Pancreas (tissue), 10 donors: Measurements from ENCODE around the gene TXNDC11. TPM values are rescaled to one million over a fixed set of nuclear protein-coding genes. Genes with fewer than 3 reads are reported as not detected.
A peak's percentile ranks its signal among the peaks of the same experiment; 100 is the strongest.

Source experiments
- ATAC-seq, 4 donors: fragments of 200-7000 bp; cut with Tn5 transposase; one replicate each; pipeline versions ENCODE4 v1.8.0 to v1.9.1; 2020; ENCODE audit warnings: mild to moderate bottlenecking in 4 of 4, moderate library complexity in 4 of 4
- DNase-seq, 6 donors: peaks; one replicate each; pipeline ENCODE4 v3.0.0-alpha.2; 2020
- FAIRE-seq: peaks from 2 replicates; lab custom pipeline; 2012; peaks lifted over from hg19 to GRCh38; lab: Jason Lieb, UNC
- H3K27ac ChIP-seq, 4 donors: fragments of 200-600 bp; sonication (generic); 1 replicate in 3 of 4; 2 replicates in 1 of 4; pipeline versions ENCODE4 v1.5.0 to v1.8.0; 2020
- H3K27me3 ChIP-seq, 4 donors: fragments of 200-600 bp; one replicate each; pipeline ENCODE4 v1.8.0; 2021
- H3K36me3 ChIP-seq, 3 donors: fragments of 200-600 bp; sonication (generic) in 1 of 3; one replicate each; pipeline versions ENCODE4 v1.5.0 to v1.8.0; 2020 to 2021
- H3K4me1 ChIP-seq, 3 donors: fragments of 200-600 bp; one replicate each; pipeline ENCODE4 v1.8.0; 2021
- H3K4me3 ChIP-seq, 4 donors: fragments of 200-600 bp; sonication (generic) in 2 of 4; one replicate each; pipeline versions ENCODE4 v1.5.0 to v1.8.0; 2020 to 2021
- H3K9me3 ChIP-seq, 4 donors: fragments of 200-600 bp; one replicate each; pipeline ENCODE4 v1.8.0; 2021
- CTCF ChIP-seq, 4 donors: fragments of 200-600 bp; sonication (generic) in 3 of 4; IDR thresholded peaks; one replicate each; pipeline versions ENCODE4 v1.5.0 to v1.8.0; 2021; ENCODE audit warnings: antibody characterized with exemption in 4 of 4
- WGBS, 2 donors: extraction: QIAGEN DNeasy Blood & Tissue Kit; methylation state at CpG; one replicate each; pipeline ENCODE4 v1.1.7; 2013; 5-methylcytosine and 5-hydroxymethylcytosine counted together
- intact Hi-C, 3 donors: fragments of 100-400 bp; cut with DNase I; formaldehyde crosslinking; loops; one replicate each; pipeline versions ENCODE4 v1.11.1 to v1.14.2; 2022
- polyA plus RNA-seq, 2 donors: library from polyadenylated mRNA; stranded (reverse); fragments of 200-250 nt; gene quantifications; one replicate each; pipeline ENCODE4 v1.2.3, GENCODE V29; 2013
- total RNA-seq, 6 donors: library from RNA; stranded (reverse); fragmentation: NEBNext Ultra II Directional in 4 of 6; extraction: Animal tissue kit (Norgen Biotek cat#: 25700) in 4 of 6; gene quantifications; one replicate each; pipeline versions ENCODE4 v1.2.1 to v1.2.4, GENCODE V29; 2021 to 2023
- donor health status: healthy with polysubstance abuse.
- donor health status: DM: no; HTN: no; CAD: no; lungs with moderate emphysema.
- donor health status: DM: no; HTN: no; CAD: no.
- donor health status: control.
- donor health status: control.
- donor health status: Bipolar disorder and iron deficiency.
- donor health status: DM: yes; HTN: yes; CAD: no.
- donor health status: DM: no; HTN: no; CAD: no.
- donor health status: DM: no; HTN: no; CAD: no.
- donor health status: DM: yes; HTN: yes; CAD: no.

TXNDC11 gene
- total and polyA plus RNA-seq, 8 donors, result 28.1 to 80.8 (median 37.1) TPM

DNA sequence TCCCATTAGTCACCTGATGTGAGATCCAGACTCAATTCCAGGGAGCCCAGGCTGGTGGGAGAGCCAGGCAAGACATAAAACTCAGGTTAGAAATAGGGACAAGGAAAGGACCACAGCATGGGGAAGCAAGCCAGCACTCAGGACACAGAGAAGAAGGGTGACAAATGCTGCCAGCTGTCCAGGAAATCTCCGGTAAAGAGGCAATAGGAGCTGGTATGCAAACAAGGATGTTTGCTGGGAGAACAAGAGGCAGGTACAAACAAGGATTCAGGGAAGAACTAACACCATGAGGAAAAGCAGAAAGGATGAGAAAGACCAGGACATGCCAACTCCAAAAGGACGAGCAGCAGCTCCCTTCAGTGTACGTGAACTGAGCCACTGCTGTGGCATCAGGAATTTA, 10.2 kb upstream of the TXNDC11 start:
- intact Hi-C loops, result no loop called here
- H3K27ac ChIP-seq, result peak overlapping the region in 2 of 4 donors; percentile 57 to 74
- no peak overlapping the region for H3K4me3 ChIP-seq
- FAIRE-seq (no peak), ATAC-seq (peak in 1 of 4 donors; percentile 2), DNase-seq (no peak)
- WGBS, 2 donors, result 55 to 56% methylated on average over 3 of the region's 3 CpGs
- peaks cover 11 to 58% (median 27%) of the 10 kb centered on the region in 3 donors for H3K4me1 ChIP-seq
- H3K9me3 ChIP-seq, result no peaks in the 10 kb centered on the region
- TF ChIP-seq CTCF (IDR thresholded peaks at IDR 0.05), result no peak
- H3K27me3 ChIP-seq, result no peaks in the 10 kb centered on the region
- peaks cover 0 to 25% (median 8%) of the 10 kb centered on the region in 3 donors for H3K36me3 ChIP-seq

GRCh38 chr16:11750056-11750455, 7.4 kb upstream of the TXNDC11 start:
- 52 to 61% methylated on average over 7 of the region's 7 CpGs for WGBS, 2 donors

GRCh38 chr16:11748404-11749254, 6.0 kb upstream of the TXNDC11 start:
- Histone ChIP-seq H3K27me3 (no peaks in the 10 kb centered on the region), H3K36me3 (peaks cover 0 to 13% (median 0%) of the 10 kb centered on the region in 3 donors), H3K9me3 (no peaks in the 10 kb centered on the region), H3K27ac (peak overlapping the region; percentile 28 to 88 (median 68)), H3K4me3 (peak overlapping the region in 2 of 4 donors; percentile 6 to 8), H3K4me1 (peaks cover 17 to 45% (median 30%) of the 10 kb centered on the region in 3 donors)
- DNase-seq (peak in 1 of 6 donors; percentile 53), ATAC-seq (peak; percentile 70 to 84 (median 79)), FAIRE-seq (no peak)
- 39 to 44% methylated on average over 13 of the region's 13 CpGs for WGBS, 2 donors
- intact Hi-C loops, result no loop called here
- no peak for TF ChIP-seq CTCF (IDR thresholded peaks at IDR 0.05)

More at GRCh38 chr16:11750056-11750455, 7.4 kb upstream of the TXNDC11 start:
- no peaks in the 10 kb centered on the region for H3K27me3 ChIP-seq
- FAIRE-seq (no peak), ATAC-seq (no peak), DNase-seq (no peak)
- peaks cover 20 to 45% (median 34%) of the 10 kb centered on the region in 3 donors for H3K4me1 ChIP-seq
- H3K27ac ChIP-seq, result peak overlapping the region in 2 of 4 donors; percentile 26 to 29
- H3K9me3 ChIP-seq, result no peaks in the 10 kb centered on the region
- TF ChIP-seq CTCF (IDR thresholded peaks at IDR 0.05), result no peak
- no peak overlapping the region for H3K4me3 ChIP-seq
- intact Hi-C loops, result no loop called here
- peaks cover 0 to 14% (median 0%) of the 10 kb centered on the region in 3 donors for H3K36me3 ChIP-seq

GRCh38 chr16:11747949-11748403, 5.3 kb upstream of the TXNDC11 start:
- DNase-seq (no peak), FAIRE-seq (no peak), ATAC-seq (no peak)
- TF ChIP-seq CTCF (IDR thresholded peaks at IDR 0.05), result no peak
- Histone ChIP-seq H3K9me3 (no peaks in the 10 kb centered on the region), H3K36me3 (peaks cover 0 to 6% (median 0%) of the 10 kb centered on the region in 3 donors), H3K27ac (peak overlapping the region; percentile 28 to 88 (median 68)), H3K27me3 (no peaks in the 10 kb centered on the region), H3K4me1 (peaks cover 20 to 45% (median 27%) of the 10 kb centered on the region in 3 donors), H3K4me3 (peak overlapping the region in 2 of 4 donors; percentile 6 to 8)
- WGBS, 2 donors, result 14 to 20% methylated on average over 7 of the region's 7 CpGs
- intact Hi-C loops, result no loop called here
